GM19035 (cell line): ENCODE results near the gene P2RX5.
"Not testable (repeated sequence)": the region's sequence is repeated elsewhere in the genome, so short reads cannot be mapped to it uniquely, and the experiment has no call there.

Experiments used
- ATAC-seq: cut with Tn5 transposase; IDR thresholded peaks from one replicate; pipeline ENCODE4 v1.9.1; 2021; ENCODE audit not compliant: unreplicated experiment

P2RX5 gene

GRCh38 chr17:3715296-3715695 lies 19.3 kb upstream of the P2RX5 start:
- ATAC-seq = no peak

GRCh38 chr17:3712811-3713463 lies 17.0 kb upstream of the P2RX5 start:
- ATAC-seq = no peak

- ATAC-seq = peak; percentile 89
Observed at GRCh38 chr17:3710951-3711383, 15.0 kb upstream of the P2RX5 start.

- ATAC-seq = no peak
Observed at GRCh38 chr17:3708366-3708765, 12.4 kb upstream of the P2RX5 start.

GRCh38 chr17:3705718-3705984 lies 9.7 kb upstream of the P2RX5 start:
- ATAC-seq = not testable (repeated sequence)

GRCh38 chr17:3704931-3705717 lies 9.2 kb upstream of the P2RX5 start:
- no peak for ATAC-seq

- not testable (repeated sequence) for ATAC-seq
Observed at GRCh38 chr17:3702041-3702539, 6.1 kb upstream of the P2RX5 start.

GRCh38 chr17:3699951-3700350 lies 4.0 kb upstream of the P2RX5 start:
- no peak for ATAC-seq

- no peak for ATAC-seq
Observed at GRCh38 chr17:3698139-3698538, 2.2 kb upstream of the P2RX5 start.

GRCh38 chr17:3697103-3697476 lies 1.1 kb upstream of the P2RX5 start:
- no peak for ATAC-seq

GRCh38 chr17:3695129-3695722 lies 729 bp downstream of the P2RX5 start:
- no peak for ATAC-seq

GRCh38 chr17:3693829-3694231 lies 2.1 kb downstream of the P2RX5 start:
- peak; percentile 54 for ATAC-seq

GRCh38 chr17:3693141-3693540 lies 2.8 kb downstream of the P2RX5 start:
- ATAC-seq = no peak

- ATAC-seq = no peak
Observed at GRCh38 chr17:3692346-3692745, 3.6 kb downstream of the P2RX5 start.

GRCh38 chr17:3691617-3692067 lies 4.3 kb downstream of the P2RX5 start:
- no peak for ATAC-seq

GRCh38 chr17:3690094-3690715 lies 5.8 kb downstream of the P2RX5 start:
- no peak for ATAC-seq

- ATAC-seq = no peak
Observed at GRCh38 chr17:3689262-3690093, 6.5 kb downstream of the P2RX5 start.

- no peak for ATAC-seq
Observed at GRCh38 chr17:3688852-3689261, 7.1 kb downstream of the P2RX5 start.

- ATAC-seq = no peak
Observed at GRCh38 chr17:3688027-3688553, 7.9 kb downstream of the P2RX5 start.

GRCh38 chr17:3685174-3685573 lies 10.8 kb downstream of the P2RX5 start:
- ATAC-seq = no peak
